ENCODE measurements around the gene CD52. TPM values are rescaled to one million over a fixed set of nuclear protein-coding genes. Genes with fewer than 3 reads are reported as not detected.

The CD52 gene
- polyA plus RNA-seq, 1 donor: 2.2 TPM

- DNase-seq: no peak
Measured at GRCh38 chr1:26335774-26336476, 18.2 kb downstream of the CD52 start.

GRCh38 chr1:26336477-26337205, 18.9 kb downstream of the CD52 start:
- no peak for DNase-seq

GRCh38 chr1:26337206-26337535, 19.4 kb downstream of the CD52 start:
- no peak for DNase-seq

- no peak for DNase-seq
Measured at GRCh38 chr1:26337625-26338024, 19.9 kb downstream of the CD52 start.

- DNase-seq: no peak
Measured at GRCh38 chr1:26338670-26339069, 20.9 kb downstream of the CD52 start.

DNA sequence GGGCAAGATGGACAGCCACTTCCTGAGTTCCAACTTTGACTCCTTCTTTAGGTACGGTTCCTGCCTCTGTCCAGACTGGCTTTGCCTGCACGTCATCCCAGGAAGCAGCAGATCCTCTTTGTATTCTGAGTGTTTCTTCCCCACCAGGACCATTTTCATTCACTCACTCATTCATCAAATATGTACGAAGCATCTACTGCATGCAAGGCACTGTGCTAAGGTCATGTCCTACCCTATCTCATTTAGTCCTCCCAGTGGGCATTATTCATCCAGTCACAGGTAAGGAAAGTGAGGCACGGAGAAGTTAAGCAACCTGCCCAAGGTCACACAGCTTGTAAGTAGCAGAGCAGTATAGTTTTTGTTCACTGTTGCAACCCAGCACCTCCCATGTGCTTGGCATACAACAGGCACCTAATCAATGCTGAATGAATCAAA, 22.3 kb downstream of the CD52 start:
- DNase-seq: no peak

- DNase-seq: no peak
Measured at GRCh38 chr1:26344147-26344920, 26.6 kb downstream of the CD52 start.

DNA sequence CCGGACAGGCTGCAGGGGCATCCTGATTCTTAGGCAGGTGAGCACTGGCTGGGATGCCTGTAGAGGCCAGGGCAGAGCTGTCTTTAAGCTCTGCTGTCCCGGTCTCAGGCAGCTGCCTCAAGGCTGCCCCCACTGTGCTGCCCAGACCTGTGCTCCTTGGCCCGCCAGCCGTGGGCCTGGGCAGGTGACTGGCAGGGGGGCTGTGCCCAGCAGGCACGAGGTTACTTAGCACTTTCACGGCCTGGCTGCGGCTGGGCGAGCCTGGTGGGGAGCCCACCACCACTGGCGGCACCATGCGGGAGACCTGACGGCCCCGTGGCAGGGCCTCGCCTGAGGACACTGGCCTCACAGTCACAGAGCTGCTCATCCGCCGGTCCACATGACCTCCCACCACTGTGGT, 28.0 kb downstream of the CD52 start:
- no peak for DNase-seq

- DNase-seq: no peak
Measured at GRCh38 chr1:26346274-26347033, 28.7 kb downstream of the CD52 start.

DNA sequence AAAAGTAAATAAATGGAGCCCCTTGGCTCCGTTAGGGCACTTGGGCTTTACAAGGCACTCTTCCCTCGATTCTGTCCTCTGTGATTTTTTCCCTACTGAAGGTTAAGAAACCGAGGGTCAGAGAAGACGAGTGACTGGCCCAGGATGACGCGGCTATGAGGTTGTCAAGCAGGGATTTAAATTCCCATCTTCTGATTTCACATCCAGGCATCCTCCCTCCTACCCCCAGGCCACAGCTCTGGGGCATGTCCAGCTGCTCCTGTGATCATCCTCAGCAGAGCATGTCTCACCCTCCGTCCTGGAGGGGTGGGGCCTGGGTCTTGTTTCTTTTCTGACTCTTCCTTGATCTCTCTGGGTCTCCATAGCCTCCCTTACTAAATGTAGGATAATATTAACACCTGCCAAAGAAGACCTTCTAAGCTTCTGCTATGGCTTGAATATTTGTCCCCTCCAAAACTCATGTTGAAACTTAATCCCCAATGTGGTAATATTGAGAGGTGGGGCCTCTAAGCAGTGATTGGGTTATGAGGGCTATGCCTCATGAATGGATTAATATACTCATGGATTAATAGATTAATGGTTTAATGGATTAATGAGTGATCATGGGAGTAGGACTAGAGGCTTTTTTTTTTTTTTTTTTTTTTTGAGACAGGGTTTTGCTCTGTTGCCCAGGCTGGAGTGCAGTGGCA, 31.6 kb downstream of the CD52 start:
- DNase-seq: no peak

- no peak for DNase-seq
Measured at GRCh38 chr1:26349877-26350244, 32.1 kb downstream of the CD52 start.

GRCh38 chr1:26350343-26350700, 32.6 kb downstream of the CD52 start:
- DNase-seq: no peak

GRCh38 chr1:26350701-26351589, 33.2 kb downstream of the CD52 start:
- no peak for DNase-seq

GRCh38 chr1:26351590-26352337, 34.0 kb downstream of the CD52 start:
- no peak for DNase-seq

DNA sequence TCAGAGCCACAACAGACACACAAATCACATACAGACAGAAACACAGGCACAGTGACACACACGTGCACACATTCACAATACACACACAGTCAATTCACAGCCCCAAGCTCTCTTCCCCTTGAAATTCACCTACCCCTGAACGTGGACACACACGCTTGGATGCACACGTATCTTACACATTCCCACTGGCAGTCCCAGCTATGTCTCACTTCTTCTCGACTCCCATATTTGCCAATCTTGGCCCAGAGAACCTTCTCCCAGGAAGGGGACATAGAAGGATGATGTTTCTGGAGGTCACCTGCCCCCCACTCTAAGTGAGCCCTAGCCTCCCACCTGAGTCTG, 34.6 kb downstream of the CD52 start:
- no peak for DNase-seq

DNA sequence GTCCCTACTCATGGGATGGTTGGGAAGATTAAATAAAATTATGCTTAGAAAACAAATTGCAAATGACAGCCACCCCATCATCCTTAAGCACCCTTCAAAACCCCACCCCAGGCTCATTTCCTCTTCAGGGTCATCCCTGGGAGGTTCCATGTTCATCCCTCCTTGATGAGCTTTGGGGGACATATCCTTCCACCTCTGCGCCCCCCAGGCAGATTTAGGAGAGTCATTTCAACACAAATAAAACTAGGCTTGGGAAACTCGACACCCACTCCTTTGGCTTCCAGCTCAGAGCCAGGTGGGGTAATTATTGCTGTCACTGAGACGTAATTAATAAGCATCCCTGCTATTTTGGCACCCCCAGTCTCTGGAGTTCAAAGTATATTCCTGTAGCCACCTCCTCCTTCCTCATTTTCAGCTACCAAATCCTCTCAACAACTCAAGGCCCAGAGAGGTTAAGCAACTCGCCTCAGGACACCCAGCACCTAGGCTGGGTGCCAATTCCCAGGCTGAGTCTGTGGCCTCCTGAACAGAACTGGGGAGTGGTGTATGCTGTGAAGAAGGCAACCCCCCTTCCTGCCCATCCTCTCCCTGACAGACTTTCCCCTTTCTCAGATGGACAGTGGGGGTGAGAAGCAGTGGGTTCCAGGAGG, 35.6 kb downstream of the CD52 start:
- no peak for DNase-seq

GRCh38 chr1:26353976-26354820, 36.4 kb downstream of the CD52 start, which contains the start of gene CRYBG2:
CRYBG2 (minus strand) TSS chr1:26354130; CDS start chr1:26346657, 7,473 bp downstream.
- DNase-seq: no peak

GRCh38 chr1:26354972-26355371, 37.2 kb downstream of the CD52 start:
- no peak for DNase-seq

DNA sequence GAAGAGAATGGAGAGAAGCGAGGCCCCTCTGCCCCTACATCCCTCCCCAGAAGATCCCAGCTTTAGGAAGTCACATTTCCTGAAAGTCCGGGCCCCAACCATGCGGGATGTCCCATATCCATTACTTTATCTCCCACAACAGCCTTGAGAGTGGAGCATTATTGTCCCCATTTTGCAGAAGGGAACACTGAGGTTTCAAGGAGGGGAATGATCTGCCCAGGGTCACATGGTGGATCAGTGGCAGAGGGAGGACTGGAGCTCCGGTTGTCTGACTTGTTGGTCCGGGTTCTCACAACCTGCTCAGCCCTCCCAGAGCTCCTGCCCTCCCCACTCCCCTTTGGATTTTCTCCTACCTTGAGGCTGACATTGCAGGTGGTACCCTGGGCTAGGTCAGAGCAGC, 38.3 kb downstream of the CD52 start:
- no peak for DNase-seq
